ENCODE measurements around the gene RELL1.
"Not testable (repeated sequence)": the region's sequence is repeated elsewhere in the genome, so short reads cannot be mapped to it uniquely, and the experiment has no call there.

Gene RELL1

GRCh38 chr4:37690976-37691375 is 4.8 kb upstream of the RELL1 start:
- peak; percentile 64 for DNase-seq

- DNase-seq: no peak
These were observed 3.3 kb upstream of the RELL1 start for GRCh38 chr4:37689353-37690095.

GRCh38 chr4:37687681-37688080 is 1.5 kb upstream of the RELL1 start:
- no peak for DNase-seq

DNA sequence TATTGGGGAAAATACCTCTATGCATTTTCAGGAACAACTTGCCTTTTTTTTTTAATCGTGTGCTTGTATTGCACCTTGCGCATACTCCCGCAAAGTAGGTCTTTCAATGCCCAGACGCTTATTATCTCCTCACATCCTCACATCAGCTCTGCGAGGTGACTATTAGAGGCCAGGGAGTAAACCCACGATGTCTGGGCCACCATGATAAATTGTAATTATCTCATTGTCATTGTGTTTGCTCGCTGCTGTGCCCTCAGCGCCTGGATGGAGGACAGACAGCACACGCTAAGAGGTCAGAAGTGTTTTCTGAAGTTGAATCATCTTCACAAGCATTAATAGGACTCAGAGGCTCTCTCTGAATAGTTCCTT is 1.0 kb upstream of the RELL1 start:
- DNase-seq: no peak

GRCh38 chr4:37685823-37686372 is 278 bp downstream of the RELL1 start:
- peak; percentile 31 for DNase-seq

DNA sequence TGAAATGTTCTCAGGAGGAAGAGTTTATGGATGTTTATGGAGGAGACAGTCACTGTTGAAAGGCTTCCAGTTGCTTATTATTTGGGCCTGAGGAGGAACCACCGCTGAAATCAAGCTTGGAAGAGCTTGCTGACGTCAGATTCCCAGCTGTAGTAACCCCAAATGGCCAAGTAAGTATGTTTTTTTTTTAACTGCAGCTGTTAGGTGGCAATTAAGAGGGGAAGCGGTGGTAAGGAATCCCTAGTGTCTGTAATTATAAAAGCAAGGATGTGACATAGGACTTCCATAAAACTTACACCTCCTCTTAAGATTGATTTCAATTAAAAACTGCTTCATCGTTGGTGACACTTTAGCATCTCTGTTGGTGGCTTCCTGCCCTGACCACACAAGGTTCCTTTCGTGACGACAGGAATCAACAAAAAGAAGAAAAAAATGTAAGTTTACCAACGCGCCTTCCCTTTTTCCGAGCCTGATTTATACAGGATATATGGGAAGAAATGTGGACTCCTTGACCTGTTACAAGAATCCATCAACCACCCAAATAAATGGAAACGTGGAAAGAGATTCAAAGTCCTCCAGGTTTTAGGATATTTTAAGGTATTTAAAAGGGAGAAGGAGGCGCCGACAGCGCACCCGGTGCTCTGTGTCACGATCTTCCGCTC is 884 bp downstream of the RELL1 start:
- peak; percentile 44 for DNase-seq

DNA sequence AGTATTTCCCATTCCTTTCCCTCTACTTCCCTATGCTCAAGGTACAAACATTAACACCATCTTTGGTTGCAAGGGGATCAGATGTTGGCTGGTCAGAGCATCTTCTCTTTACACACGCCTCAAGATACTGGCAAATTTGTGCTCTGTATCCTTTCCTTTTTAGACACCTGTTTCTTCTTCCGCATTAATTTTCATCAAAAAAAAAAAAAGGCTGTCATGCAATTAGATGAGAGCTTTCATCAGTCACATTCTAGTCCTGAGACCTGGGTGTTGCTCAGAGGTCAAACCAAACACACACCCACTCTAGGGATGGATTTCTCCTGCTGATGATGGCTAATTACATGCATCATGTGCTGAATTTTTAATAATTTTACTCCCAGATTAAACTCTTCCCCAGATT is 2.0 kb downstream of the RELL1 start:
- no peak for DNase-seq

DNA sequence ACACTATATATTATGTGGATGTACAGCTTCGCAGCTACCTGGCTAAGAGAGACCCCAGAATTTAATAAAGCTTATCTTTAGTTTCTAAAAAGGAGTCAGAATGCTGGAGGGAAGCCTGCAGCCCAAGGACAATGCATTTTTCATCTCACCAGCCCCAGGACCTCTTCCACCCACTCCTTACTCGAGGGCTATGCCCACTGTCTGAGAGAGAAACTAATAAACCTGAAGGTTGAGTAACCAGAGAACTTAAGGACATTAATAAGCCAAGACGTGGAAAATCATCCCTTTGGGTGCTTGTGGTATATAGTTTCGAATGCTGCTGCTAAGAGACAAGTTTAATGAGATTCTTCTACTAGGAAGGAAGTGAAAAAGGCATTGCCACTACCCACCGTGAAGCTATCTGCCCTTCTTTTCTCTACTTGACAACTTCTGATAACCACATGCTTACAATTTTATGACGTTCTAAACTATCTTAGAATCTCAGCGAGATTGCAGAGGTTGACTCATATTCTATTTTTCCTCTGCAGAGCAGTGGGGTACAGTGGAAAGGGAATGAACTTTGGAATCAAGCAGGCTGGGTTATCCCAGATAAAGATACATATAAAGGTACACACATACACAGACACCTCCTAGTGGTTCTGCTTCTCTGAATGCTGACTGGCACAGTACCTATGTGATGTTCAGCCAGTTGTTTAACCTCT is 3.3 kb downstream of the RELL1 start:
- DNase-seq: no peak

DNA sequence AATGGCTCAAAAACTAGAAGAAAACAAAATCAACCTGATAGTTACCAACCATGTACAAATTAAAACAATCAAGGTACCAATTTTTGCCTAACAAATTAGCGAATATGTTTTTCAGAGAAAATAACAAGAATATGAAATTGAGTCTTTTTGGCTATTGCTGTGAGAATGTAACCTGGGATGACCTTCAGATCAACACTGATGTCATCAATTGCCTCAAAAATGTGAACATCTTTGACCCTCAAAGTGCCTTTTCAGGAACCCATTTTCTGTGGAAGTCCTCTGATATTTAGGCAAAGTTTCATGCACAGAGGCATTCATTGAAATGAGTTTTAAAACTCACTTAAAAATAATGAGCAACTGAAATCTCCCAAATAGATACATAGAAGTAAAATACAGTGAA is 6.1 kb downstream of the RELL1 start:
- no peak for DNase-seq

GRCh38 chr4:37679301-37679700 is 6.9 kb downstream of the RELL1 start:
- DNase-seq: no peak

DNA sequence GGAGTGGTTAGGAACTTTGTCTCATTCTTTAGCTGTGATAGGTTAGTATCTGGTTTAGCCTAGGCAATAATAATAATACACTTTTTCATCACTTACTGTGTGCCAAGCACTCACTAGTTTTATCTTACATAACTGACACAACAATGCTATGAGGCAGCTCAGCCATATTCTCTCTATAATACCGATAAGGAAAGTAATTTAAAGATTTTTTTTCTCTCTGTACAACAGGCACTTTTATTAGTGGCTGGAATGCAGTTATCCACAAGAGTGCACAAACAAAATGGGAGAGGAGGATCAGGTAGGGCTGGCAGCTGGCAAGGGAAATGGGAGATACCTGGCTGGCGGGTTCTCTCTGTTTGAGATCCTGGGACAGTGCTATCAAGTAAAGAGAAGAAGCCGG is 7.6 kb downstream of the RELL1 start:
- DNase-seq: peak; percentile 38

GRCh38 chr4:37675587-37676290 is 10.4 kb downstream of the RELL1 start:
- no peak for DNase-seq

DNA sequence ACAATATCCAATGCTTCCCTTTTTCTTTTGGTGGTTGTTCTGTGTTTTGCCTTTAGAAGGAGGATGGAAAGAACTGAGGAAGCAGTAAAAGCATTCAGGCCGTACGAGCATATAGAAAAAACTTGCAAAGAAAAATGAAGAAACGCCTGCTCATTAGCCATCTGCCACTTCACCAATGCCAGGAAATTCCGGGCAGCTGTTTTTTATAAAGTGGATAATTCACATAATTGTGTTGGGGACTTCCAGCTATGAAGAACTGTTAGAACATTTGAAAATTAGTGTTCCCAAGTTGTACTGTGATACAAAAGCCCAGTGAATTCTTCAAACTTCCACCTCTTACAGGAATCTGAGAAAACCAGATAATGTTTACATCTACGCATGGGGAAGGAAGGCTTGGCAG is 11.7 kb downstream of the RELL1 start:
- no peak for DNase-seq

DNA sequence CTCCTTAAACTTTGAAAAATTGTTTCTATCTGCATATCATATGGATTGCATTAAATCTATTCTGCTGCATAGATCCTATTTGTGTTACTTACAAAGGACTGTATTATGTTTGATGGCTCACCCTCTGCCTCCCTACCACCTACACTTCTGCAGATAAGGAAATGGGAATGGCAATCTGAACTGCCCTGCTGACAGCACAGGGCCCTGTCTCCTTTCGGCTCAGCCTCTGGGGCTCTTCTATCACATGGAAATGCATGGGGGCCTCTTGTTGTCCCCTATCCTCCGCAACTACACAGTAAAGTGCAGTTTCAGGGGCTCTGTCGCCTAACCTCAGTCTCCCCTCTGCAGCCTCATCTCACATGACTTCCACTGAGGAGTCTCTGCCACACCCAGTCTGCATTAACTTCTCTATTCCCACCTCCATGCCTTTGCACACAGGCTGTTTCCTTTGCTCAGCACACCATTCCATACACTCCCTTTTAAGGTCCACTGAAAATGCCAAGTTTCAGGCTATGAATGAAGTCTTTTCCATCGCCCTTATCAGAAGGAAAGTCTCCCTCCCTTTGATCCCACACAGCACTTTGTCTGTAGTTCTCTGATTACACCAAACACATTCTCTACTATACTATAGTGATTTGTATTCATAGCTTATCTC is 12.5 kb downstream of the RELL1 start:
- no peak for DNase-seq

DNA sequence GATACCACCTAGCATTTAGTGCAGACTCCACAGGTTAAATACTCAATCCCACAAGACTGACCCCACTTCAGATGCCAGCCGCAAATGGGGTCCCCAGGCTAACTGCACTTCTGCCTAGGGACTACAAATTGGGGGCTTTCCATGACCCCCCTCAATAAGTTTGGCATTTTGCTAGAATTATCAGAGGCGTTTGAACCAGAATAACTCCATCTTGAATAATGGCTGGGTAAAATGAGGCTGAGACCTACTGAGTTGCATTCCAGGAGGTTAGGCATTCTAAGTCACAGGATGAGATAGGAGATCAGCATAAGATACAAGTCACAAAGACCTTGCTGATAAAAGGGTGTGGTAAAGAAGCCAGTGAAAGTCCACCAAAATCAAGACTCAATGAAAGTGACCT is 15.1 kb downstream of the RELL1 start:
- no peak for DNase-seq

DNA sequence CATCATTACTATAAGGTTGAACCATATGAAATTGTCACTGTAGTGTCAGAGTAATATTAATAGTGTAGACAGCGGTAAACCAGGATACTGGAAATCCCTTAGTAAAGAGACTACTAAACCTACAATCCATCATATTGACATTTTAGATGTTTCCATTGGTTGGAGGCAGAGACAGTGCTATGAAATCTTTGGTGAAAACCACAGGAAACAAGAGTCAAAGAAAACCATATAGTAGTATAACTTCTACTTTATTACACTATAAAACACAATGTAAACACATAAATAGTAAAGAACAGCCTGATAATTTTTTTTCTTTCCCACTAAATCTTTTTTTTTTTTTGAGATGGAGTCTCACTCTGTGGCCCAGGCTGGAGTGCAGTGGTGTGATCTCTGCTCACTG is 15.9 kb downstream of the RELL1 start:
- DNase-seq: no peak

DNA sequence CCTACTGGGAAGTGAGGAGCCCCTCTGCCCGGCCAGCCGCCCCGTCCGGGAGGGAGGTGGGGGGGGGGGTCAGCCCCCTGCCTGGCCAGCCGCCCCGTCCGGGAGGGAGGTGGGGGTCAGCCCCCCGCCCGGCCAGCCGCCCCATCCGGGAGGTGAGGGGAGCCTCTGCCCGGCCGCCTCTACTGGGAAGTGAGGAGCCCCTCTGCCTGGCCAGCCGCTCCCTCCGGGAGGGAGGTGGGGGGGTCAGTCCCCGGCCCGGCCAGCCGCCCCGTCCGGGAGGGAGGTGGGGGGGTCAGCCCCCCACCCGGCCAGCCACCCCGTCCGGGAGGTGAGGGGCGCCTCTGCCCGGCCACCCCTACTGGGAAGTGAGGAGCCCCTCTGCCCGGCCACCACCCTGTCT is 17.1 kb downstream of the RELL1 start:
- DNase-seq: not testable (repeated sequence)

- no peak for DNase-seq
These were observed 18.7 kb downstream of the RELL1 start for GRCh38 chr4:37667197-37668100.

DNA sequence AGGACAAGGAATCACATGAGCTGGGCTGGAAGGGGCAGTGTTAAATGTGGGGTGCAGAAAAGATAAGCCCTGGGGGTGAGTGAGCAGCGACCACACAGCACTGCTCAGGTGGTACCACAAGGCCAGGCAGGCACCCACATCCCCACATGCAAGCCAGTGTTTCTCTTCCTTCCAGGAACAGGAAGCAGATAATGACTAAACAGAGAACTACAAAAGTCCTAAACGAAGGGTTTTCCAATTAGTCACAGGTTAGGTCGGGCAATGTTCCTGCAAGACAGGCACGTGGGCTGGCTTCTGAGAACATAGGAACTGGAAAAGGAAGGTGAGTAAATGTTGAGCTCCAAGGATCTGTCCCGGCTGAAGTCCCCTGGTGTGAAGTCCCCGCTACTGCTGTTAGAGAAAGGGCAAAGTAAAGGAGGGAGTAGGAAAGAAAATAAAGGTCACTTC is 19.5 kb downstream of the RELL1 start:
- DNase-seq: peak; percentile 88

GRCh38 chr4:37665333-37666320 is 20.5 kb downstream of the RELL1 start:
- DNase-seq: no peak

Data from fibroblast of upper back skin (primary cell).